ENCODE measurements around the gene STRIP2. TPM values are rescaled to one million over a fixed set of nuclear protein-coding genes. Genes with fewer than 3 reads are reported as not detected.
A peak's percentile ranks its signal among the peaks of the same experiment; 100 is the strongest.
"Not testable (repeated sequence)": the region's sequence is repeated elsewhere in the genome, so short reads cannot be mapped to it uniquely, and the experiment has no call there.

Gene STRIP2
- total RNA-seq, 1 donor from 2014 or later, result 1.8 TPM

GRCh38 chr7:129529643-129530042, 95.4 kb downstream of the STRIP2 start:
- DNase-seq (ENCODE audit: low read depth in 2 of 2), result no peak

- peak; percentile 87 to 88 for DNase-seq (ENCODE audit: low read depth in 2 of 2)
These were observed 96.7 kb downstream of the STRIP2 start for GRCh38 chr7:129530795-129531391.

- DNase-seq (ENCODE audit: low read depth in 2 of 2), result no peak
These were observed 97.5 kb downstream of the STRIP2 start for GRCh38 chr7:129531721-129532120.

- no peak for DNase-seq (ENCODE audit: low read depth in 2 of 2)
These were observed 98.1 kb downstream of the STRIP2 start for GRCh38 chr7:129532375-129532774.

GRCh38 chr7:129534558-129535274, 100.5 kb downstream of the STRIP2 start:
- not testable (repeated sequence) for DNase-seq (ENCODE audit: low read depth in 2 of 2)

- DNase-seq (ENCODE audit: low read depth in 2 of 2), result no peak
These were observed 101.7 kb downstream of the STRIP2 start for GRCh38 chr7:129535896-129536295.

- no peak for DNase-seq (ENCODE audit: low read depth in 2 of 2)
These were observed 102.1 kb downstream of the STRIP2 start for GRCh38 chr7:129536323-129536722.

Other genes starting within 250 kb of the STRIP2 start
- 3.1 and 3.4 TPM in 2 replicates for gene SMO, start 245.8 kb upstream of the STRIP2 start, total RNA-seq
- gene AHCYL2, start 209.4 kb upstream of the STRIP2 start, total RNA-seq, result 6.5 and 6.9 TPM in 2 replicates
- 0.20 and 0.22 TPM in 2 replicates for gene SMKR1, start 68.1 kb downstream of the STRIP2 start, total RNA-seq
- gene NRF1, start 177.3 kb downstream of the STRIP2 start, total RNA-seq, result 7.8 and 12.9 TPM in 2 replicates

Measured in lung microvascular endothelial cell (primary cell).